GM20431 (cell line): Measurements from ENCODE around the gene CAMK2B.

Experiments used
- in situ Hi-C: fragments of 300-500 bp; cut with MseI, MboI; formaldehyde crosslinking; loops from one replicate; pipeline ENCODE4 v1.15.0; 2020; ENCODE audit warnings: low sequenced_read_pairs; ENCODE audit not compliant: unreplicated experiment

The CAMK2B gene

DNA sequence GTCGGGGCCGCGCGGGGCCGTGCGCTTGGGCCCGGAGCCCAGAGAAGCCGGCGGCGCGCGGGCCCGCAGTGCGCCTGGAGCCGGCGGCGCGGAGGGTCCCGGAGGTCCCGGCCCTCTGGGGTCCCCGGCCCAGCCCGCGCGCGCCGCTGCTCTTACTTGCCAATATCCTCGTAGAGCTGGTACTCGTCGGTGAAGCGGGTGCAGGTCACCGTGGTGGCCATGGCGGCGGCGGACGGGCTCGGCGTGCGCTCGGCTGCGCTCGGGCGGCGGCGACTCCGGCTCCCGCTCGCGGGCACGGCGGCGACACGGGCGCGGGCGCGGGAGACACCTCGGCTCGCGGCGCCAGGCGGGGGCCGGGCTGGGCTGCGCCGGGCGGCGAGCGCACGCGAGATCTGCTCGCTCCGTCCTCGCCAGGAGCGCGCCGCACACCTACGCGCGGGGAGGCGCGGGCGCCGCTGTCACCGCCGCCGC is at the start of gene CAMK2B:
TSS of gene CAMK2B (minus strand) at position 394 of the 471 bp plus-strand sequence. CDS start at position 221, 173 bp downstream.
- in situ Hi-C loops, result no loop called here

DNA sequence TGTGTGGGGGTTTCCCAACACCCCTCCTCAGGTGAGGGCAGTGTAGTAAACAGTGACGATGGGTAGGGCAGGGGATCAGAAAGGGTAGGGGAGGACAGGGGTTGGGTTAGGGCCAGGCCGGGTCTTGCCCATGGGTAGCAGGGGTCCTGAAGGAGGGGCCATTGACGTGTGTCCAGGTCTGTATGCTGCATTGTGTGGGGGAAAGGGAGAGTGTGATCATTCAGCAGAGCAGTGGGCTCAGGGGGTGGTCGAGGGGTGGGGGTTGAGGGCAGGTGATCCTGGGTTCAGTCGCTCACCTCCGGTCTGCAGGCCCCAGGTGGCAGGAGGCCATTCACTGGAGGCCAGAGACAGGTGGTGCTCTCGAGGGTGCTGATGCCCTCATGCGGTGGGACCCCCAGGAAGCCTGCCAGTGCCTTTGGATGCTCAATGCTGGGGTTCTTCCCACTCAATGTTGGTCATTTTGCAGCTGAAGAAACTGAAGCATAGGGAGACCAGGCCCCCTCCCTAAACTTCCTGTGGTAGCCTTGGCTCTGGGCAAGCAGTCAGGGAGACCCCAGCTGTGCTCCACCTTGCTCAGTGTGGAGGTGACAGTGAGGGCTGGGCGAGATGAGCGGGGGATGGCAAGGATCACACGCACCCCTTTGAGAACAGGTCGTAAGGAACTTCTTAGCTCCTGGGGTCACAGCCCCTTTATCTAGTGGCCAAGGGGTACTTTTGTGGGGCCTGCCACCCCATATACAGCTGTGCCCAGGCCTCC is 48.8 kb upstream of the CAMK2B start:
- in situ Hi-C loops, result no loop called here

DNA sequence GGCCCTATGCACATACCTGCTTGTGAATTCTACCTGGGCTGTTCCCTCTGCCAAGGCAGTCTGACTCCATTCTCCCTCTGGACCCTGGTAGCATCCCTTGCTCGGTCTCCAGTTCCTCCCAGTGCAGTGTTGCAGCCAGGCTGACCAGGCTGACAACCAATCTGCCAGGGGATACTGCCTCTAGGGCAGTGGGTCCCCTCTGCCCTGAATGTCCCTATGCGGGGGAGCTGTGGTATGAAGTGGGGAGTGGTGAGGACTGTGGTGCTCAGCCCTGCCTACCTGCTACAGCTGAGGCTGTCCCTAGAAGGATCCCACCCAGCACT is 48.0 kb upstream of the CAMK2B start:
- in situ Hi-C loops, result no loop called here

- in situ Hi-C loops, result no loop called here
Observed at GRCh38 chr7:44372560-44373417, 47.4 kb upstream of the CAMK2B start.

- in situ Hi-C loops, result no loop called here
Observed at GRCh38 chr7:44368885-44369284, 43.5 kb upstream of the CAMK2B start.

DNA sequence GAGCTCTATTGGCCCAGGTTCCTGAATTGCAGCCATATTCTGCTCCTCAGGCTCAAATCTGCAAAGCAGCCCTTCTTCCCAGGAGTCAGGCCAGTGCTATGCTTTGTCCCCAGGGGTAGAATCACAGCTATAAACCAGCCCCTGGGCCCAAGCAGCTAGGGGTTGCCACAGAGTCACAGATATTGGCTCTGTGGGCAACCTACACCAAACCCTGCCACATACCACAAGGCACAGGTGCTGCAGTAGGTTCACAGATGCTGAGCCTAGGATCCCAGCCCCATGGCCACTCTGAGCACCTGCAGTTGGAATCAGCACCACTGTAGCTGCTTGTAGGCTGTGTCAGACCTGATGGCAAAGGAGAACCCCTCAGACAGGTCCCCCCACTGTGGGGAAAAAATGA is 43.1 kb upstream of the CAMK2B start:
- in situ Hi-C loops, result no loop called here

GRCh38 chr7:44367475-44368043 is 42.2 kb upstream of the CAMK2B start:
- in situ Hi-C loops, result no loop called here

- in situ Hi-C loops, result no loop called here
Observed at GRCh38 chr7:44366986-44367385, 41.6 kb upstream of the CAMK2B start.

DNA sequence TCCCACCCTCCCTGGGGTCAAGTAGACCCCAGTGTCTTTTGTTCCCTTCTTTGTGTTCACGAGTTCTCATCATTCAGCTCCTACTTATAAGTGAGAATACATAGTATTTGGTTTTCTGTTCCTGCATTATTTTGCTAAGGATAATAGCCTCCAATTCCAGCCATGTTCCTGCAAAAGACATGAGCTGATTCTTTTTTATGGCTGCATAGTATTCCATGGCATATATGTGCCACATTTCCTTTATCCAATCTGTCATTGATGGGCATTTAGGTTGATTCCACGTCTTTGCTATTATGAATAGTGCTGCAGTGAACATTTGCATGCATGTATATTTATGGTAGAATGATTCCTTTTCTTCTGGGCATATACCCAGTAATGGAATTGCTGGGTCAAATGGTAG is 28.3 kb upstream of the CAMK2B start:
- in situ Hi-C loops, result no loop called here

DNA sequence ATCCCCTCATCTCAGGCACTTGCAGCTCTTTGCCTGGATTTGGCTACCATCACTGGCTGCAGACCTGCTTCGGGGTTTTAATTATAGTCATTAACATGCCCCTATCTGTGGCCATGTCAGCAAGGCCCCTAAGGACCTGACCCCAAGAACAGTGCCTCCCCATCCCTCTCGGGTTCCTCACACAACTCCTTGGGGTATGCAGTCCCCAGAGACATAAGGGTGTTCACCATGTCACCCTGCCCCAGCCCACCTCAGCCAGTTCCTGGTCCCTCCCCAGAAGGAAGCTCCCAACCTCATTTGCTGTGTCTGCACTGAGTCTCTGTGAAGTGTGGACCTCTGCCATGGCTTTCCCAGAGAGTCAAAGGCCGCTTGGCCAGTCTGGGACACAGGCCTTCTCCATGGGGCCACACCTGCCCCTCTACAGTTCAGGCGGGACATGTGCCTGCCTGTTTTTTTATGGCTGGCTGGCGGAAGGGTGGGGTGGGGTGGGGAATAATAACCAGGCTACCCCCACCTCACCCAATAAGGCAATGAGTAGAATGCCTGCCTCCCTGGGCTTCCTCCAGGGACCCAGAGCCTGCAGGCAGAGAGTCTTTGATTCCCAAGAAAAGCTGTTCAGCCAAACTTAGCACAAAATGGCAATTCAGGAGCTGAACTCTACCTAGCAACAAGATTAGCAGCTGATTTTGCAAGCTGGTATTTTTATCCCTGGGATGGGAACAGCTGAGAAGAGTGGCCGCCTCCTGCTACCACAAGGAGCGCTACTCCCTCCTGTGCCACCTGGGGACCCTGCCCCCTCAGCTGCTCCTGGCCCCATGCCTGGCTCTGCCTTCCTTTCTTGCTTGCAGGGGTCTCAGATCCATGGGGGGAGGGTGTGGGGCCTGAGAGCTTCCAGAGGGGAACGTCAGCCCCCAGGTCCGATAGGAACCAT is 23.7 kb upstream of the CAMK2B start:
- in situ Hi-C loops, result no loop called here

DNA sequence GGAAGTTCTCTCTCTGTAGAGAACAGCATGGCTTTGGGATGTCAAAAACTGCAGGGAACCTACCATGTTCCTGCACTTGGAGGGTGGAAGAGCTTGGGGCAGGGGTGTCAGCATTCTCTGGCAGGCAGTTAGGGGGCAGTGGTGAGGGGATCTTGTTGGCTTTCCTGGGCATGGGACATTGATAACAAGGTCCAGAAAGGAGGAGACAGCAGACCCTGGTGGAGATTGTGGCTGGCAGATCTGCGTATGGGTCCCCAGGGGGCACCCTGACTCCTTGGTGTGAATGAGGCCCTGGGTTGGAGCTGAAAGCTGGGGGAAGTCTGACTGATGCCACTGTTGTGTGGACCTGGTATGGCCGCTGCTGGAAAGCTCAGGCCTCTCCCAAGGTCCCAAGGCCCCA is 22.9 kb upstream of the CAMK2B start:
- in situ Hi-C loops, result no loop called here

DNA sequence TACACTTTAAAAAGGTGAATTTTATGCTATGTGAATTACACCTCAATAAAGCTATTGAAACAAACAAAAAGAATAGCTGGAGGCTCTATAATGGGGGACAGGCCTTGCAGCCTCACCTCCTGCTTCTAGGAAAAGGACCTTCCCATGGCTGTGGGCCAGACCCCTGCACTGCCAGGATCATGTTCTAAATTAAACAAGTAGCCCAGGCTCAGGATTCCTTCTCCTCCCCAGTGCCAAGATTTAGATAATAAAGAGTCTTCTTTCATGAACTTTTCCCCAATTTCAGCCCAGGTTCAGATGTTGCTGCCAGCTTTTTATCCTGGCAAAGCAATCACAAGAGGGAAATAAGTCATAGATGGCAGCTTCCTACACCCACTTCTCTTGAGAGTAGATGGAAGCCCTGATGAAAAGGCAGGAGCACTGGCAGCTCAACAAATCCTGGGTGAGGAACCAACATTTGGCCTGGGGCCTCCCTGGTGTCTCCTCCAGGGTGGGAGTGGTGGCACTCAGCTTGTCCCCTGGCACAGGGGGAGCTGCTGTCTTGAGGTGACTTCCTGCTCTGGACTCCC is 22.2 kb upstream of the CAMK2B start:
- in situ Hi-C loops, result no loop called here

GRCh38 chr7:44346063-44346462 is 20.7 kb upstream of the CAMK2B start:
- in situ Hi-C loops, result no loop called here

DNA sequence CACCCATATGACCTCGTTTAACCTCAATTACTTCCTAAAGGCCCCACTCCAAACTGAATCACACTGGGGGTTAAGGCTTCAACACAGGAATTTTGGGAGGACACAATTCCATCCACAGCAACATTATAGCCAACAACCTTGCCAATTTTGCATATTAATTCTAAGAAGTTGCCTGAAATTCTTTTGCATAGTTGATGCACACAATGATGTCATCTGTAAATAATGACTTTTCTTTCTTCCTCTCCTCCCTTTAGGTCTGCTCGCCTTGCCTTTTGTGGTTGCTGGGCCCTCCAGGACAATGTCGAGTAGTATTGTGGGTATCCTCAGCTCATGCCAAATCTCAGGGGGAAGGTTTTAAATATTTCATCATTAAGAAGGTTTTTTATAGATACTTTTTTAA is 16.0 kb upstream of the CAMK2B start:
- in situ Hi-C loops, result no loop called here

- in situ Hi-C loops, result no loop called here
Observed at GRCh38 chr7:44338600-44338999, 13.2 kb upstream of the CAMK2B start.

- in situ Hi-C loops, result no loop called here
Observed at GRCh38 chr7:44336491-44336890, 11.1 kb upstream of the CAMK2B start.

GRCh38 chr7:44335184-44335583 is 9.8 kb upstream of the CAMK2B start:
- in situ Hi-C loops, result no loop called here

- in situ Hi-C loops, result no loop called here
Observed at GRCh38 chr7:44334734-44335097, 9.3 kb upstream of the CAMK2B start.

- in situ Hi-C loops, result no loop called here
Observed at GRCh38 chr7:44333911-44334733, 8.7 kb upstream of the CAMK2B start.
